Measurements from ENCODE around the gene PAMR1.

Gene PAMR1

GRCh38 chr11:35390737-35391682 is 134.4 kb downstream of the PAMR1 start:
- no peak overlapping the region for H3K27ac Mint-ChIP-seq
- H3K4me1 Mint-ChIP-seq, result peaks cover 20% of the 10 kb centered on the region
- DNase-seq (ENCODE audit: low spot score in 2 of 2), result peak in 1 of 2 donors; percentile 58
- H3K4me3 Mint-ChIP-seq, result no peak overlapping the region
- no peaks in the 10 kb centered on the region for H3K9me3 Mint-ChIP-seq
- ATAC-seq, result peak; percentile 94
- H3K36me3 Mint-ChIP-seq, result peaks cover 6% of the 10 kb centered on the region

- Mint-ChIP-seq H3K9me3 (no peaks in the 10 kb centered on the region), H3K27ac (peak overlapping the region; percentile 77), H3K4me1 (peaks cover 20% of the 10 kb centered on the region), H3K36me3 (peaks cover 6% of the 10 kb centered on the region), H3K4me3 (no peak overlapping the region)
- peak; percentile 56 for ATAC-seq
- DNase-seq (ENCODE audit: low spot score in 2 of 2), result no peak
Measured at GRCh38 chr11:35389897-35390465, 135.4 kb downstream of the PAMR1 start.

- ATAC-seq, result no peak
- H3K36me3 Mint-ChIP-seq, result peaks cover 6% of the 10 kb centered on the region
Measured at GRCh38 chr11:35389112-35389511, 136.3 kb downstream of the PAMR1 start.

GRCh38 chr11:35388061-35388460 is 137.4 kb downstream of the PAMR1 start:
- no peak for ATAC-seq
- no peak overlapping the region for H3K4me3 Mint-ChIP-seq
- no peak overlapping the region for H3K27ac Mint-ChIP-seq
- H3K4me1 Mint-ChIP-seq, result peaks cover 20% of the 10 kb centered on the region
- H3K36me3 Mint-ChIP-seq, result peaks cover 6% of the 10 kb centered on the region
- DNase-seq (ENCODE audit: low spot score in 2 of 2), result no peak
- no peaks in the 10 kb centered on the region for H3K9me3 Mint-ChIP-seq

More at GRCh38 chr11:35389112-35389511, 136.3 kb downstream of the PAMR1 start:
- DNase-seq (ENCODE audit: low spot score in 2 of 2), result no peak
- peak overlapping the region; percentile 77 for H3K27ac Mint-ChIP-seq
- no peak overlapping the region for H3K4me3 Mint-ChIP-seq
- peaks cover 20% of the 10 kb centered on the region for H3K4me1 Mint-ChIP-seq
- no peaks in the 10 kb centered on the region for H3K9me3 Mint-ChIP-seq

- Mint-ChIP-seq H3K4me1 (peaks cover 17% of the 10 kb centered on the region), H3K36me3 (peaks cover 6% of the 10 kb centered on the region), H3K4me3 (no peak overlapping the region), H3K9me3 (no peaks in the 10 kb centered on the region), H3K27ac (no peak overlapping the region)
- DNase-seq (ENCODE audit: low spot score in 2 of 2), result no peak
- ATAC-seq, result no peak
Measured at GRCh38 chr11:35387111-35387982, 138.1 kb downstream of the PAMR1 start.

GRCh38 chr11:35383953-35384352 is 141.5 kb downstream of the PAMR1 start:
- Mint-ChIP-seq H3K9me3 (no peaks in the 10 kb centered on the region), H3K4me1 (no peaks in the 10 kb centered on the region), H3K27ac (no peak overlapping the region), H3K36me3 (no peaks in the 10 kb centered on the region), H3K4me3 (no peak overlapping the region)
- ATAC-seq (no peak), DNase-seq (ENCODE audit: low spot score in 2 of 2) (no peak)
